ENCODE results near the gene NFAT5. TPM values are rescaled to one million over a fixed set of nuclear protein-coding genes. Genes with fewer than 3 reads are reported as not detected.

Gene NFAT5
- total RNA-seq, 4 donors from 2014 or later, result 49.8 to 64.3 (median 58.6) TPM

GRCh38 chr16:69745232-69745612, 179.5 kb downstream of the NFAT5 start:
- no peak for TF ChIP-seq CTCF (IDR thresholded peaks at IDR 0.05; ENCODE audit: low read depth)

GRCh38 chr16:69745959-69746358, 180.2 kb downstream of the NFAT5 start:
- TF ChIP-seq CTCF (IDR thresholded peaks at IDR 0.05; ENCODE audit: low read depth), result no peak

- no peak for TF ChIP-seq CTCF (IDR thresholded peaks at IDR 0.05; ENCODE audit: low read depth)
Measured at GRCh38 chr16:69747115-69747514, 181.3 kb downstream of the NFAT5 start.

DNA sequence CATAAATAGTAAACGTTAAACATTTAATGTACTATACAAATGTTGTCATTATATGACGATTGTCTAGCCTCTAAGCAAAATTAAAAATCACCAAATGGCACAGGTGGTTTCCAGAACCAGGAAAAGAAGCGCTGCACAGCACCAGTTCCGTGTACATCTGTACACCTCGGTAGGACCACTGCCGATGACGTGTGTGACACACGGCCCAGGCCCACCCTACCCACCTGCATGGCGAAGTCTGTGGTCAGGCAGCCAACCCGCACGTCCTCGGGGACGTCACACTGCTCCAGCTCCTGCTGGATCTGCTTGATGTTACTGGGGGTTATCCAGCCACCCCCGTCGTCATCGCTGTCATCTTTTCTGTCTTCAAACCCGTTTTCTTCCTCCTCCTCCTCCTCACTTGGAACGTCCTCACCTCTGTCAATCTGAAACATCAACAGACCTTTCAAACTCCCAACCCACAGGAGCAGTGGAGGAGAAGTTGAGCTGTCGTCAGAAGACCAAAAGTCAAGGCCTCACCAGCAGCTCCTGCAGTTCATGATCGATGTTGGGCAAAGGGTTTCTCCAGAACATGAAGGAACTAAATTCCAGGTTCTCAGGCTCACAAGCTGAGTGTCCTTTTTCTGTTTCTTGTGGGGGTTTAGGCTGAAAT, 183.1 kb downstream of the NFAT5 start:
- no peak for TF ChIP-seq CTCF (IDR thresholded peaks at IDR 0.05; ENCODE audit: low read depth)

DNA sequence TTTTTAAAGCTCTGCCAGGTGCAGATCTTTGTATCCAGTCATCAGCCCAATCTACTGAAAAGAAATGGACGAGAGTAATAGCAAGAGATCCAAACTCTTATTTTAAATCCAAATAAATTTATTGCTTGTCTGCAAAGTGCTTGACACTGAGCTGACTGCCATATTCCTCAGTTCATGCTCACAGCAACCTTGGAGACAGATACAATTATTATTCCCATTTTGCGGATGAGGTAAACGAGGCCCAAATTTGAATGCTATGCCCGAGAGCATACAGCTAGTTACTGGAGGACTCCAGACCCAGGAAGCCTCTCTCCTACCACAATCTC, 188.3 kb downstream of the NFAT5 start:
- no peak for TF ChIP-seq CTCF (IDR thresholded peaks at IDR 0.05; ENCODE audit: low read depth)

Small RNAs within 50 kb of the gene (small RNA-seq; reads per million reads assigned to genes)
- not detected for gene MIR1538

Other genes with a start within 250 kb of the NFAT5 start
- 10 to 100 TPM in 1 of 4 donors, 1 to 10 TPM in 3; 5.9 to 24.3 (median 8.3) TPM for gene PDF, start 235.4 kb upstream of the NFAT5 start, total RNA-seq
- 10 to 100 TPM; 27.9 to 40.1 (median 37.5) TPM for gene COG8, start 226.4 kb upstream of the NFAT5 start, total RNA-seq
- 10 to 100 TPM in 3 of 4 donors, 1 to 10 TPM in 1; 9.2 to 13.2 (median 11.0) TPM for gene NIP7, start 226.2 kb upstream of the NFAT5 start, total RNA-seq
- gene TMED6, start 214.2 kb upstream of the NFAT5 start, total RNA-seq, result 1 to 10 TPM in 1 of 4 donors, under 1 TPM in 1, not detected in 2; 0.88 to 1.3 TPM
- 10 to 100 TPM; 14.7 to 40.4 (median 18.7) TPM for gene TERF2, start 180.0 kb upstream of the NFAT5 start, total RNA-seq
- 10 to 100 TPM; 29.1 to 74.0 (median 46.6) TPM for gene CYB5B, start 141.3 kb upstream of the NFAT5 start, total RNA-seq
- 100 to 1,000 TPM; 124 to 409 (median 154) TPM for gene NQO1, start 160.6 kb downstream of the NFAT5 start, total RNA-seq
- 10 to 100 TPM; 28.0 to 44.5 (median 40.1) TPM for gene NOB1, start 189.0 kb downstream of the NFAT5 start, total RNA-seq
- 10 to 100 TPM; 20.2 to 48.7 (median 34.7) TPM for gene WWP2, start 196.4 kb downstream of the NFAT5 start, total RNA-seq